MM.1S (cell line): ENCODE data around the gene MED15.

Experiments
- DNase-seq: peaks from one replicate; pipeline ENCODE4 v3.0.0-alpha.2; 2015
- H2AFZ ChIP-seq: fragments of 300-600 bp; sonication (generic); 2 replicates; pipeline ENCODE4 v1.6.0; 2016; ENCODE audit warnings: antibody characterized with exemption, low read length
- H3F3A ChIP-seq: fragments of 300-600 bp; sonication (generic); 2 replicates; pipeline ENCODE4 v1.6.1; 2016; ENCODE audit warnings: mild to moderate bottlenecking, antibody characterized with exemption, low read length, moderate library complexity, mixed read lengths; ENCODE audit not compliant: insufficient read depth
- H3K27ac ChIP-seq: fragments of 300-600 bp; sonication (generic); 2 replicates; pipeline ENCODE4 v1.5.1; 2016; ENCODE audit warnings: mild to moderate bottlenecking, low read length
- H3K27me3 ChIP-seq: fragments of 300-600 bp; sonication (generic); replicated peaks from 2 replicates; pipeline ENCODE4 v1.6.0; 2016; ENCODE audit warnings: low read length; ENCODE audit not compliant: insufficient read depth
- H3K36me3 ChIP-seq: fragments of 300-600 bp; sonication (generic); replicated peaks from 2 replicates; pipeline ENCODE4 v1.6.1; 2016; ENCODE audit warnings: mild to moderate bottlenecking, low read length, mixed read lengths; ENCODE audit not compliant: insufficient read depth
- H3K4me1 ChIP-seq: fragments of 300-600 bp; sonication (generic); 2 replicates; pipeline ENCODE4 v1.6.1; 2016; ENCODE audit warnings: low read length, mixed read lengths
- H3K4me2 ChIP-seq: fragments of 300-600 bp; sonication (generic); 2 replicates; pipeline ENCODE4 v1.6.0; 2016; ENCODE audit warnings: low read depth, low read length
- H3K4me3 ChIP-seq: fragments of 300-600 bp; sonication (generic); 2 replicates; pipeline ENCODE4 v1.5.1; 2016; ENCODE audit warnings: low read length, mixed read lengths
- H3K79me2 ChIP-seq: fragments of 300-600 bp; sonication (generic); 2 replicates; pipeline ENCODE4 v1.6.1; 2016; ENCODE audit warnings: mixed run types, low read length, mixed read lengths
- H3K9ac ChIP-seq: fragments of 300-600 bp; sonication (generic); 2 replicates; pipeline ENCODE4 v1.6.1; 2016; ENCODE audit warnings: low read length, mixed read lengths
- H3K9me2 ChIP-seq: fragments of 300-600 bp; sonication (generic); replicated peaks from 2 replicates; pipeline ENCODE4 v1.6.1; 2016; ENCODE audit warnings: mild to moderate bottlenecking, low read length, mixed read lengths; ENCODE audit not compliant: insufficient read depth
- H3K9me3 ChIP-seq: fragments of 300-600 bp; sonication (generic); replicated peaks from 2 replicates; pipeline ENCODE4 v1.6.1; 2016; ENCODE audit warnings: mild to moderate bottlenecking, low read length, mixed read lengths; ENCODE audit not compliant: insufficient read depth
- H4K20me1 ChIP-seq: fragments of 300-600 bp; sonication (generic); 2 replicates; pipeline ENCODE4 v1.6.1; 2016; ENCODE audit warnings: mild to moderate bottlenecking, low read length, moderate library complexity, mixed read lengths; ENCODE audit not compliant: insufficient read depth
- EZH2 ChIP-seq: fragments of 300-600 bp; sonication (generic); optimal IDR thresholded peaks from 2 replicates; pipeline ENCODE3; 2017; ENCODE audit warnings: low read depth, mild to moderate bottlenecking, antibody characterized with exemption, low read length, mixed read lengths
- EZH2phosphoT487 ChIP-seq: fragments of 300-600 bp; sonication (generic); IDR thresholded peaks from 2 replicates; pipeline ENCODE4 v1.6.1; 2018; ENCODE audit warnings: antibody characterized with exemption, low read length
- TF ChIP-seq, protein P1 (sequence below): fragments of 300-600 bp; sonication (generic); IDR thresholded peaks from 2 replicates; pipeline ENCODE4 v1.5.1; 2016; ENCODE audit warnings: antibody characterized with exemption, low read length, mixed read lengths

MED15 gene

DNA sequence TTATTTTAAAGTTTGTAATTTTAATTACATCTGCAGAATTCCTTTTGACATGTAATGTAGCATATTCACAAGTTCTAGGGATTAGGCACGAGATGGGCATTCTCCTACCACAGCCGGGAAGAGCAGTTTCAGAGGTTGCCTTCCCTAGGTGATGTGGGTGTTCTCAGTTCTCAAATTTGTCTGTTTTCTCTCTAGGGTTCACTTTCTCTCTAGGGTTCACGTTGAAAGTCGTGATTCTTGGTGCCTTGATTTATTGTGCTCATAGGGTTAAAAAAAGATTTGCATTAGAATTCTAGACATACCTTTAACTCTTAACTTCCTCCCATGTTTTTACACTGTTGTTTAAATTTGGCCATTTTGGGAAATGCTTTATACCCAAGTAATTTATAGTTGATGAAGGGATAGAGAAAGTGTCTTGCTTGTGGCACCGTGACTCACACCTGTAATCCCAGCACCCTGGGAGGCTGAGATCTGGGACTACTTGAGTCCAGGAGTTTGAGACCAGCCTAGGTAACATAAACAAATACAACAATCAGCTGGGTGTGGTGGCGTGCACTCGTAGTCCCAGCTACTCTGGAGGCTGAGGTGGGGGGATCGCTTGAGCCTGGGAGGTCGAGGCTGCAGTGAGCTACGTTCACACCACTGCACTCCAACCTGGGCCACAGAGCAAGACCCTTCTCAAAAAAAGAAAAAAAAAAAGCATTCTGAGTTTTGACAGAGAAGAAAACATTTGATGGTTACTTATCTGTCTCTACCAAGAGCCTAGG, 3.6 kb downstream of the MED15 start:
- Histone ChIP-seq H3K36me3 (no peaks in the 10 kb centered on the region), H3K27me3 (no peaks in the 10 kb centered on the region), H3K4me3 (no peak overlapping the region), H3K4me2 (no peak overlapping the region), H3K9me2 (no peaks in the 10 kb centered on the region), H2AFZ (no peak overlapping the region), H3K79me2 (peaks cover 84% of the 10 kb centered on the region), H3K27ac (no peak overlapping the region), H4K20me1 (peaks cover 37% of the 10 kb centered on the region), H3F3A (peaks cover 13% of the 10 kb centered on the region), H3K4me1 (peaks cover 17% of the 10 kb centered on the region), H3K9ac (no peak overlapping the region), H3K9me3 (no peaks in the 10 kb centered on the region)
- DNase-seq, result no peak
- no peak for TF ChIP-seq EZH2phosphoT487
- TF ChIP-seq, protein P1, sequence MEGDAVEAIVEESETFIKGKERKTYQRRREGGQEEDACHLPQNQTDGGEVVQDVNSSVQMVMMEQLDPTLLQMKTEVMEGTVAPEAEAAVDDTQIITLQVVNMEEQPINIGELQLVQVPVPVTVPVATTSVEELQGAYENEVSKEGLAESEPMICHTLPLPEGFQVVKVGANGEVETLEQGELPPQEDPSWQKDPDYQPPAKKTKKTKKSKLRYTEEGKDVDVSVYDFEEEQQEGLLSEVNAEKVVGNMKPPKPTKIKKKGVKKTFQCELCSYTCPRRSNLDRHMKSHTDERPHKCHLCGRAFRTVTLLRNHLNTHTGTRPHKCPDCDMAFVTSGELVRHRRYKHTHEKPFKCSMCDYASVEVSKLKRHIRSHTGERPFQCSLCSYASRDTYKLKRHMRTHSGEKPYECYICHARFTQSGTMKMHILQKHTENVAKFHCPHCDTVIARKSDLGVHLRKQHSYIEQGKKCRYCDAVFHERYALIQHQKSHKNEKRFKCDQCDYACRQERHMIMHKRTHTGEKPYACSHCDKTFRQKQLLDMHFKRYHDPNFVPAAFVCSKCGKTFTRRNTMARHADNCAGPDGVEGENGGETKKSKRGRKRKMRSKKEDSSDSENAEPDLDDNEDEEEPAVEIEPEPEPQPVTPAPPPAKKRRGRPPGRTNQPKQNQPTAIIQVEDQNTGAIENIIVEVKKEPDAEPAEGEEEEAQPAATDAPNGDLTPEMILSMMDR, result no peak
- TF ChIP-seq EZH2, result no peak

DNA sequence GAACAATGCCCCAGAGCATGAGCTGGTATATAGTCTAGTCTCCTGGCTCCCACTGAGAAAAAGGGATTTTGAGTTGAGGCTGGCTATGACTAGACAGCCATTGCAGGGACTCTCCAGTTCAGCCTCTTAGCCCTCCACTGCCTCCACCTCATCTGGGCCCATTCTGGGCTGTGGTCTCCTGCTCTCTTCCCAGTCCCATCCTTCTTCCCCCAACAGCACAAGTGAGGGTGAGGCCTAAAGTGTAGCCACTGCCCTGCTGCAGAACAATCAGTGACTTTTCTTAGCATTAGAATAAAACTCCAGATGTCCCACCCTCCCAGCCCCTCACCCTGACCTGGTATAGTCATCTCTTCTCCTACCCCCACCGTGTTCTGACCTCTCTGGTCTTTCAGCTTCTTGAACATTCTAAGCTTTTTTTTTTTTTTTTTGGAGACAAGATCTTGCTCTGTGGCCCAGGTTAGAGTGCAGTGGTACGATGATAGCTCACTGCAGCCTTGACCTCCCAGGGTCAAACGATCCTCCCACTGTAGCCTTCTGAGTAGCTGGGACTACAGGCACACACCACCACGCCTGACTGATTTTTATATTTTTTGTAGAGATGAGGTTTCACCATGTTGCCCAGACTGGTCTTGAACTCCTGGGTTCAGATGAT, 4.3 kb downstream of the MED15 start:
- Histone ChIP-seq H3K36me3 (no peaks in the 10 kb centered on the region), H3K79me2 (peaks cover 89% of the 10 kb centered on the region), H3K4me1 (peaks cover 17% of the 10 kb centered on the region), H3K9me2 (no peaks in the 10 kb centered on the region), H3K9ac (no peak overlapping the region), H3K27me3 (no peaks in the 10 kb centered on the region), H3K4me2 (no peak overlapping the region), H3K4me3 (no peak overlapping the region), H3K9me3 (no peaks in the 10 kb centered on the region), H2AFZ (no peak overlapping the region), H3F3A (peaks cover 13% of the 10 kb centered on the region), H3K27ac (no peak overlapping the region), H4K20me1 (peaks cover 41% of the 10 kb centered on the region)
- no peak for DNase-seq
- TF ChIP-seq EZH2 (no peak), EZH2phosphoT487 (no peak)
- TF ChIP-seq, protein P1, result no peak

DNA sequence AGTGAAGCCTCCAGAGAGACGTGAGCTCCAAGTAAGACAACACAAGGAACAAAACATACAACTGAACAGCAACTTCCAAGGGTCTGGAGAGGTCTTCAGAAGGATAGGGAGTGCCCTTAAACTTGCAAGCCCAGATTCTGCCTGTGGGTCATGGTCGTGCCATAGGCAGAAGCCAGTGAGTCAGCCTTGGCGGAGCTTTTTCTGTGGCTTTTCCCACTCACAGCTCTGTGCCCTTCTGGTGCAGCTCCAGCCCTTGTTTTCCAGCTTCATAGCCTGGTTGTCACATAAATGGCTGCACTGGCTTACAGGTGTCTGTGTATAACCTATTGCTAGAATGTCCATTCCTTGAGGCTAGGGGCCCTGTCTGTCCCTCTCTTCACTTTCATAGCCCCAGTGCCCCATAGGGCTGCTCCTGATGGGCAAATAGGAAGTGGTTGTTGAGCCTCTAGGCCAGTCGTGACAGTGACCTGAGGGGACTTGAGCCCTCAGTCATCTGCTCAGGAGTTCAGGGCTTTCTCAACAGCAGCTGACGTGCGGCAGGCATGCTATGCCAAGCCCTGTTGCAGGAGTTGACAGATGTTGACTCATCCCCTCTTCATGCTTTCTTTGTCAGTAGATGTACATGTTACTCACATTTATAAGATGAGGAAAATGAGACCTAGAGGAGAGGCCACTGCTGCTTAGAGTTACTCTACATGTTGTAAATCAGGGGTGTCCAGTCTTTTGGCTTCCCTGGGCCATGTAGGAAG, 7.4 kb downstream of the MED15 start:
- no peak overlapping the region for H3K9ac ChIP-seq
- H3F3A ChIP-seq, result no peaks in the 10 kb centered on the region
- no peaks in the 10 kb centered on the region for H3K9me3 ChIP-seq
- no peak for DNase-seq
- peaks cover 59% of the 10 kb centered on the region for H4K20me1 ChIP-seq
- 0 out of 2 replicates have a peak, but pooled peaks cover 2% of the 10 kb centered on the region for H3K36me3 ChIP-seq
- H2AFZ ChIP-seq, result no peak overlapping the region
- H3K9me2 ChIP-seq, result no peaks in the 10 kb centered on the region
- peaks cover 95% of the 10 kb centered on the region for H3K79me2 ChIP-seq
- no peak for TF ChIP-seq EZH2phosphoT487
- TF ChIP-seq, protein P1, result no peak
- TF ChIP-seq EZH2, result no peak
- peaks cover 2% of the 10 kb centered on the region for H3K4me1 ChIP-seq
- no peak overlapping the region for H3K4me3 ChIP-seq
- no peaks in the 10 kb centered on the region for H3K27me3 ChIP-seq
- no peak overlapping the region for H3K27ac ChIP-seq
- H3K4me2 ChIP-seq, result no peak overlapping the region
